ENCODE results near the gene PLXNA4. TPM values are rescaled to one million over a fixed set of nuclear protein-coding genes. Genes with fewer than 3 reads are reported as not detected.

Gene PLXNA4
- total RNA-seq, 1 experiment from 2014 or later: 1.0 TPM

DNA sequence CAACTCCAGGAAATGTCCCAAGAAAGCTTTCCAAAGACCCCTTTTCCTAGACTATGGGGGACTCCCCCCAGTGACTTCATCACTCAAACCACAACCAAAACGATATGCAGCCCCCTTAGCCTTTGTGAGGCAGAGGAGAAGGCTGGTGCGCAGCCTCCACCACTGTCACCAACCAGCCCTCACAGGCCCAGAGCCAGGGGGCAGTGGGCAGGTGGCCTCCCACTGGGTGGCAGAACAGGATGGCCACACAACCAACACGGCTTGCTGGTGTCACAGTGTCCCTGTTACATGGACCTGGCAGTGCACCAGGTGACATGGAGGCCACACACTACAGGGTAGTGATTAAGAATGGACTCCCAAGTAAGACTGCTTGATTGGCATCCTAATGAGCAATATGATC, 172.0 kb downstream of the PLXNA4 start:
- Histone ChIP-seq H3F3A (ENCODE audit: insufficient read depth, low read depth) (no peaks in the 10 kb centered on the region), H3K4me3 (no peak overlapping the region), H3K9me2 (ENCODE audit: insufficient read depth) (no peaks in the 10 kb centered on the region), H3K79me2 (ENCODE audit: low read depth) (no peaks in the 10 kb centered on the region), H3K36me3 (ENCODE audit: low read depth) (no peaks in the 10 kb centered on the region), H3K4me1 (replicated peaks; ENCODE audit: insufficient read depth) (no peaks in the 10 kb centered on the region), H3K9me3 (ENCODE audit: insufficient read depth, low read depth) (no peaks in the 10 kb centered on the region), H4K20me1 (ENCODE audit: insufficient read depth) (no peaks in the 10 kb centered on the region), H3K27me3 (ENCODE audit: insufficient read depth, low read depth) (peaks cover 90% of the 10 kb centered on the region), H3K4me2 (no peak overlapping the region), H2AFZ (no peak overlapping the region), H3K27ac (no peak overlapping the region)
- no peak for TF ChIP-seq EZH2 (IDR thresholded peaks at IDR 0.05; ENCODE audit: low read depth)
- TF ChIP-seq, protein P1, sequence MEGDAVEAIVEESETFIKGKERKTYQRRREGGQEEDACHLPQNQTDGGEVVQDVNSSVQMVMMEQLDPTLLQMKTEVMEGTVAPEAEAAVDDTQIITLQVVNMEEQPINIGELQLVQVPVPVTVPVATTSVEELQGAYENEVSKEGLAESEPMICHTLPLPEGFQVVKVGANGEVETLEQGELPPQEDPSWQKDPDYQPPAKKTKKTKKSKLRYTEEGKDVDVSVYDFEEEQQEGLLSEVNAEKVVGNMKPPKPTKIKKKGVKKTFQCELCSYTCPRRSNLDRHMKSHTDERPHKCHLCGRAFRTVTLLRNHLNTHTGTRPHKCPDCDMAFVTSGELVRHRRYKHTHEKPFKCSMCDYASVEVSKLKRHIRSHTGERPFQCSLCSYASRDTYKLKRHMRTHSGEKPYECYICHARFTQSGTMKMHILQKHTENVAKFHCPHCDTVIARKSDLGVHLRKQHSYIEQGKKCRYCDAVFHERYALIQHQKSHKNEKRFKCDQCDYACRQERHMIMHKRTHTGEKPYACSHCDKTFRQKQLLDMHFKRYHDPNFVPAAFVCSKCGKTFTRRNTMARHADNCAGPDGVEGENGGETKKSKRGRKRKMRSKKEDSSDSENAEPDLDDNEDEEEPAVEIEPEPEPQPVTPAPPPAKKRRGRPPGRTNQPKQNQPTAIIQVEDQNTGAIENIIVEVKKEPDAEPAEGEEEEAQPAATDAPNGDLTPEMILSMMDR (conservative IDR thresholded peaks at IDR 0.05): no peak
- intact Hi-C loops (cut with micrococcal nuclease; ENCODE audit: unreplicated experiment): no loop called here
- POLR2A ChIA-PET (ENCODE audit: unreplicated experiment): no interaction called here
- CTCF ChIA-PET: no interaction called here
- DNase-seq: no peak
- BruUV-seq (replicated peaks): no TSS peak

GRCh38 chr7:132403465-132404110, 172.7 kb downstream of the PLXNA4 start:
- ChIA-PET CTCF (no interaction called here), POLR2A (ENCODE audit: unreplicated experiment) (no interaction called here)
- no peak overlapping the region for H2AFZ ChIP-seq
- H4K20me1 ChIP-seq (ENCODE audit: insufficient read depth): no peaks in the 10 kb centered on the region
- H3K36me3 ChIP-seq (ENCODE audit: low read depth): no peaks in the 10 kb centered on the region
- peak in 1 of 2 experiments; percentile 30 for DNase-seq
- H3K9me2 ChIP-seq (ENCODE audit: insufficient read depth): no peaks in the 10 kb centered on the region
- no peak for TF ChIP-seq EZH2 (IDR thresholded peaks at IDR 0.05; ENCODE audit: low read depth)
- TF ChIP-seq, protein P1 (conservative IDR thresholded peaks at IDR 0.05): no peak
- no peak overlapping the region for H3K27ac ChIP-seq
- H3K27me3 ChIP-seq (ENCODE audit: insufficient read depth, low read depth): peaks cover 91% of the 10 kb centered on the region
- H3K9me3 ChIP-seq (ENCODE audit: insufficient read depth, low read depth): no peaks in the 10 kb centered on the region
- H3K4me1 ChIP-seq (replicated peaks; ENCODE audit: insufficient read depth): no peaks in the 10 kb centered on the region
- no TSS peak for BruUV-seq (replicated peaks)
- H3K79me2 ChIP-seq (ENCODE audit: low read depth): no peaks in the 10 kb centered on the region
- H3F3A ChIP-seq (ENCODE audit: insufficient read depth, low read depth): no peaks in the 10 kb centered on the region
- intact Hi-C loops (cut with micrococcal nuclease; ENCODE audit: unreplicated experiment): no loop called here
- no peak overlapping the region for H3K4me3 ChIP-seq
- H3K4me2 ChIP-seq: no peak overlapping the region

- CTCF ChIA-PET: no interaction called here
- DNase-seq: no peak
- H3K79me2 ChIP-seq (ENCODE audit: low read depth): no peaks in the 10 kb centered on the region
- H3K9me3 ChIP-seq (ENCODE audit: insufficient read depth, low read depth): no peaks in the 10 kb centered on the region
- H3K4me1 ChIP-seq (replicated peaks; ENCODE audit: insufficient read depth): no peaks in the 10 kb centered on the region
- no peaks in the 10 kb centered on the region for H3K36me3 ChIP-seq (ENCODE audit: low read depth)
- POLR2A ChIA-PET (ENCODE audit: unreplicated experiment): no interaction called here
- H3K9me2 ChIP-seq (ENCODE audit: insufficient read depth): no peaks in the 10 kb centered on the region
- H3K4me2 ChIP-seq: no peak overlapping the region
- H3K4me3 ChIP-seq: no peak overlapping the region
- intact Hi-C loops (cut with micrococcal nuclease; ENCODE audit: unreplicated experiment): no loop called here
- H4K20me1 ChIP-seq (ENCODE audit: insufficient read depth): no peaks in the 10 kb centered on the region
- no peak overlapping the region for H3K27ac ChIP-seq
- H3K27me3 ChIP-seq (ENCODE audit: insufficient read depth, low read depth): peaks cover 97% of the 10 kb centered on the region
- H2AFZ ChIP-seq: no peak overlapping the region
- H3F3A ChIP-seq (ENCODE audit: insufficient read depth, low read depth): no peaks in the 10 kb centered on the region
- no peak for TF ChIP-seq EZH2 (IDR thresholded peaks at IDR 0.05; ENCODE audit: low read depth)
- TF ChIP-seq, protein P1 (conservative IDR thresholded peaks at IDR 0.05): no peak
- no TSS peak for BruUV-seq (replicated peaks)
Observed at GRCh38 chr7:132402751-132403245, 173.5 kb downstream of the PLXNA4 start.

All from PC-9 (cell line).